Upper lobe of right lung (tissue), 1 donor: ENCODE data around the gene CAPN10. TPM values are rescaled to one million over a fixed set of nuclear protein-coding genes. Genes with fewer than 3 reads are reported as not detected.
A peak's percentile ranks its signal among the peaks of the same experiment; 100 is the strongest.

Experiments
- ATAC-seq: fragments of 200-7000 bp; cut with Tn5 transposase; one replicate; pipeline ENCODE4 v1.9.1; 2020; ENCODE audit warnings: mild to moderate bottlenecking, moderate library complexity
- DNase-seq: peaks from one replicate; pipeline ENCODE4 v3.0.0-alpha.2; 2020
- H3K27ac ChIP-seq: fragments of 200-600 bp; one replicate; pipeline ENCODE4 v1.8.0; 2022
- H3K27me3 ChIP-seq: fragments of 200-600 bp; one replicate; pipeline ENCODE4 v1.8.0; 2022; ENCODE audit warnings: mild to moderate bottlenecking
- H3K36me3 ChIP-seq: fragments of 200-600 bp; one replicate; pipeline ENCODE4 v1.8.0; 2022
- H3K4me1 ChIP-seq: fragments of 200-600 bp; one replicate; pipeline ENCODE4 v1.8.0; 2022
- H3K4me3 ChIP-seq: fragments of 200-600 bp; one replicate; pipeline ENCODE4 v1.8.0; 2022; ENCODE audit warnings: mild to moderate bottlenecking
- H3K9me3 ChIP-seq: fragments of 200-600 bp; one replicate; pipeline ENCODE4 v1.8.0; 2022
- CTCF ChIP-seq: fragments of 200-600 bp; IDR thresholded peaks from one replicate; pipeline ENCODE4 v1.8.0; 2022; ENCODE audit warnings: antibody characterized with exemption
- intact Hi-C: fragments of 100-400 bp; cut with DNase I; formaldehyde crosslinking; loops from one replicate; pipeline ENCODE4 v1.11.0; 2022
- total RNA-seq: library from RNA; stranded (reverse); fragmentation: NEBNext Ultra II Directional; extraction: Animal tissue kit (Norgen Biotek cat#: 25700); gene quantifications from one replicate; pipeline ENCODE4 v1.2.1, GENCODE V29; 2021
- donor health status: DM: no; HTN: yes; CAD: no; lungs with severe emphysema.

The CAPN10 gene
- total RNA-seq, 1 donor from 2014 or later, result 31.8 TPM

DNA sequence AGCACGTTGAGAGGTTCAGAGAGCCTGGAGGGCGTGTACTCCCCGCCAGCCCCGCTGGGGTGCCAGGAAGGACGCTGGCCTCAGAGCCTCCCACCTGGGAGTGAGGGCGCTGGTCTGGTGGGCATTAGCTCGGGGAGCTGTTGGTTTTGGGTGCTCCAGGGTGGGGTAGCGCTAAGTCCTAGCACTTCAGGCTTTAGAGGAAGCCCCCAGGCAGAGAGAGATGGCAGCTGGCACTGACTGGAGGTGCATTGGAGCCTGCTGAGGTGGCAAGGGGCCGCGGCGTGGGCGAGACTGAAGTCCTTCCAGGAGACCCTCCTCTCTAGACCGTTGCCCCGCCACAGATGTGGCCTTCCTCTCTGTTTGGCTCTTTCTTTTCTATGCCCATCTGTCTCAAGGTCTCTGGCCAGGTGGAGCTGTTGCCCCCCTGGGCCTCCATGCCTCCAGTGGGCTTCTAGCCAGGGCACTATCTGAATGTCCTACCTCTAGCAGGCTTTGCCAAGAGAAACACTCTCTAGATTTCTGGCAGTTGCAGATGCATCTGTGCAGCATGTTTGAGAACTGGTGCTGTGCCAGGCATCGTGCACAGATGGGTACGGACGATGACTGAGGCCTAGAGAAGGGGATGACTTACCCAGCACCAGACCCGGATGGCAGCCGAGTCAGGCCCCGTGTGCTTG lies 6.6 kb downstream of the CAPN10 start:
- Histone ChIP-seq H3K27me3 (no peaks in the 10 kb centered on the region), H3K4me1 (peaks cover 4% of the 10 kb centered on the region), H3K9me3 (no peaks in the 10 kb centered on the region), H3K4me3 (no peak overlapping the region), H3K36me3 (peaks cover 45% of the 10 kb centered on the region), H3K27ac (no peak overlapping the region)
- DNase-seq (no peak), ATAC-seq (no peak)
- no peak for TF ChIP-seq CTCF
- intact Hi-C loops, result no loop called here

DNA sequence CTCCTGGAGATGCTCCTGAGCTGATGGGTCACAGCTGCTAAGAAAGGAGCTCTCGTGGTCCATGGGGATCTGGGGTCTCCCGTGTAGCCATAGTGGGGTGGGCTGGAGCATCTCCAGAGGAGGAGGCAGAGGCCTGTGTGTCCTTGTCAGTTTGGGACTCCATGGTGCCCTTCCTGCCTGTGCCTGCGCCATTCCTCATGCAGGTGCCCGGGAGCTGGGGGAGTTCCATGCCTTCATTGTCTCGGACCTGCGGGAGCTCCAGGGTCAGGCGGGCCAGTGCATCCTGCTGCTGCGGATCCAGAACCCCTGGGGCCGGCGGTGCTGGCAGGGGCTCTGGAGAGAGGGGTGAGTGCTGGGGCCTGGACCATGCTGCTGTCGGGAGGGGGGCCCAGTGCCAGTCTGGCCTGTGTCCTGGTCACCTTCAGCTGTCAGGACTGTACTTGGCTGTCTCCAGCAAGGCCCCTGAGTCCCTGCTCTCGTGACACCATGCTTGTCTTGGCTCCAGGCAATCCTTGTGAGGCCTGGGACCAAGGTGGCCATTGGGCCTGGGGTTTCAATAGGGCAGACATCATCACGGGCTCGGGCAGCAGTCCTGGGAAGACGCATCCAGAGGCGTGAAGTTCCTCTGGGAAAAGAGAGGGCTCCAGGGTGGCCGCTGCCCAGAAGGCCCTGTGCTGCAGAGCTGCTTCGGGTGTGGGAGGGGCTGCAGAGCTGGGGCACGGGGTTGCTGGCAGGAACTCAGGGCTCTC lies 7.3 kb downstream of the CAPN10 start:
- no peak overlapping the region for H3K27ac ChIP-seq
- H3K27me3 ChIP-seq, result no peaks in the 10 kb centered on the region
- H3K4me3 ChIP-seq, result no peak overlapping the region
- intact Hi-C loops, result no loop called here
- DNase-seq, result peak; percentile 61
- no peaks in the 10 kb centered on the region for H3K9me3 ChIP-seq
- TF ChIP-seq CTCF, result no peak
- ATAC-seq, result no peak
- no peaks in the 10 kb centered on the region for H3K4me1 ChIP-seq
- H3K36me3 ChIP-seq, result peaks cover 52% of the 10 kb centered on the region

GRCh38 chr2:240594511-240595380 lies 8.2 kb downstream of the CAPN10 start:
- DNase-seq (peak; percentile 64), ATAC-seq (no peak)
- Histone ChIP-seq H3K4me1 (no peaks in the 10 kb centered on the region), H3K9me3 (no peaks in the 10 kb centered on the region), H3K27me3 (no peaks in the 10 kb centered on the region), H3K27ac (no peak overlapping the region), H3K36me3 (peaks cover 57% of the 10 kb centered on the region), H3K4me3 (no peak overlapping the region)
- intact Hi-C loops, result no loop called here
- no peak for TF ChIP-seq CTCF

DNA sequence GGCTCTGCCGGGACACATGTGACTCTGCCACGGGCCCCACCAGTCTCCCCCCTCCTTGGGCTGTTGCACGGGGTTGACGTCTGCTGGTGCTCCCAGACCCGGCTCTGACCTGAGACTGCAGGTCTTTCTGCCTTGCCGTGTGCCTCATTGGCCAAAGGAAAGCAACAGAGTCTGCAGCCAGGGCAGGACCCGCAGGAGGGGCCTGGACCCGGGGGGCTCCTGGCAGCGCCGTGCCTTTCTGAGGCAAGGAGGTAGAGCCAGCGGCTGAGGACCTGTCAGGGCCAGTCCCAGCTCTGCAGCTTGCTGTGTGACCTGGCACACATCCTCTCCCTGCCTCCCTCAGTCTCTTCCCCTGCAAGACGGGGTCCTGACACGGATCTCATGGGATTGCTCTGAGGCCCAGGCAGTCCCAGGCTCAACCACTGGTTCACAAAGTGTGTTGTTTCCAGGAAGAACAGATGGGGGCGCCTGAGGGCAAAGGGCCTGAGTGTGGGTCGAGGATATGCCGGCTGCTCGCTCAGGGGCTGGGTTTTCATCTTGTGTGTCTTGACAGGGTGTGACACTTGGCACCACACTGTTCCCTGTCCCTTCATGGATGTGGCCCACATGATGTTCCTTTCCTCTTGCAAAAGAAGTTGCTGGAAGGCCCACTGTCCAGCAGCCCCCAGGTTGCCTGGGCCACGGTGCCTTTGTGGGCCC lies 9.0 kb downstream of the CAPN10 start:
- intact Hi-C loops, result no loop called here
- no peak for TF ChIP-seq CTCF
- Histone ChIP-seq H3K4me1 (no peaks in the 10 kb centered on the region), H3K36me3 (peaks cover 52% of the 10 kb centered on the region), H3K4me3 (no peak overlapping the region), H3K9me3 (no peaks in the 10 kb centered on the region), H3K27me3 (no peaks in the 10 kb centered on the region), H3K27ac (no peak overlapping the region)
- DNase-seq, result peak; percentile 57
- no peak for ATAC-seq

- no peak overlapping the region for H3K4me3 ChIP-seq
- intact Hi-C loops, result no loop called here
- peaks cover 46% of the 10 kb centered on the region for H3K36me3 ChIP-seq
- no peaks in the 10 kb centered on the region for H3K9me3 ChIP-seq
- ATAC-seq, result no peak
- peak; percentile 59 for DNase-seq
- H3K27ac ChIP-seq, result no peak overlapping the region
- no peaks in the 10 kb centered on the region for H3K27me3 ChIP-seq
- H3K4me1 ChIP-seq, result no peaks in the 10 kb centered on the region
- TF ChIP-seq CTCF, result no peak
Measured at GRCh38 chr2:240596080-240596460, 9.5 kb downstream of the CAPN10 start.
